HepG2 (cell line): ENCODE data around the gene PPM1F. TPM values are rescaled to one million over a fixed set of nuclear protein-coding genes. Genes with fewer than 3 reads are reported as not detected.

ENCODE experiments used
- ESRRA ChIP-seq: sonication (generic); formaldehyde crosslinking; IDR thresholded peaks from 2 replicates; pipeline ENCODE4 v1.5.1; 2020; ENCODE audit warnings: mild to moderate bottlenecking, low read depth, missing genetic modification reagents
- FOXK1 ChIP-seq: sonication (generic); formaldehyde crosslinking; IDR thresholded peaks from 2 replicates; pipeline ENCODE4 v1.4.0; 2020; ENCODE audit warnings: low read depth, missing genetic modification reagents, borderline replicate concordance
- HIC2 ChIP-seq: sonication (generic); formaldehyde crosslinking; IDR thresholded peaks from 2 replicates; pipeline ENCODE4 v1.9.0; 2022; ENCODE audit warnings: low read depth, missing genetic modification reagents
- HOXA3 ChIP-seq: sonication (generic); formaldehyde crosslinking; IDR thresholded peaks from 2 replicates; pipeline ENCODE4 v1.5.0; 2020; ENCODE audit warnings: missing genetic modification reagents
- LBX2 ChIP-seq: sonication (generic); formaldehyde crosslinking; IDR thresholded peaks from 2 replicates; pipeline ENCODE4 v1.5.0; 2020; ENCODE audit warnings: missing genetic modification reagents, mild to moderate bottlenecking, borderline replicate concordance
- MAZ ChIP-seq, 2 experiments: sonication (generic) in 1 of 2; formaldehyde crosslinking in 1 of 2; IDR thresholded peaks; 2 replicates each; pipeline versions ENCODE4 v1.5.0 to v1.6.1; 2012 to 2020; ENCODE audit warnings: low read depth in 2 of 2, mild to moderate bottlenecking in 2 of 2, borderline replicate concordance in 1 of 2, improper control_type of control experiment in 1 of 2, low read length in 1 of 2, missing genetic modification reagents in 1 of 2, moderate library complexity in 1 of 2
- MIER2 ChIP-seq: IDR thresholded peaks from 2 replicates; pipeline ENCODE4 v1.6.1; 2016; ENCODE audit warnings: missing biosample characterization, missing genetic modification reagents
- ONECUT2 ChIP-seq: sonication (generic); formaldehyde crosslinking; IDR thresholded peaks from 2 replicates; pipeline ENCODE4 v1.4.0; 2020; ENCODE audit warnings: missing genetic modification reagents
- POLR2AphosphoS5 ChIP-seq: IDR thresholded peaks from 2 replicates; pipeline ENCODE4 v1.6.1; 2012; ENCODE audit warnings: low read depth, low read length
- SIN3B ChIP-seq: fragments of 150-350 bp; IDR thresholded peaks from 2 replicates; pipeline ENCODE4 v1.6.1; 2014; ENCODE audit warnings: low read length
- SMAD9 ChIP-seq: sonication (generic); formaldehyde crosslinking; IDR thresholded peaks from 2 replicates; pipeline ENCODE4 v1.5.1; 2020; ENCODE audit warnings: mild to moderate bottlenecking, missing genetic modification reagents
- SOX6 ChIP-seq, 2 experiments: fragments of 450-650 bp in 1 of 2; sonication (generic) in 1 of 2; formaldehyde crosslinking in 1 of 2; IDR thresholded peaks; 2 replicates each; pipeline versions ENCODE4 v1.4.0 to v1.6.1; 2017 to 2020; ENCODE audit warnings: antibody characterized with exemption in 1 of 2, mild to moderate bottlenecking in 1 of 2, missing genetic modification reagents in 1 of 2
- SP5 ChIP-seq: IDR thresholded peaks from 2 replicates; pipeline ENCODE4 v1.6.1; 2016; ENCODE audit warnings: low read depth, borderline replicate concordance
- TCF7 ChIP-seq: sonication (generic); IDR thresholded peaks from 2 replicates; pipeline ENCODE4 v1.6.1; 2016; ENCODE audit warnings: antibody characterized with exemption, low read depth
- YEATS4 ChIP-seq: sonication (generic); formaldehyde crosslinking; IDR thresholded peaks from 2 replicates; pipeline ENCODE4 v1.4.0; 2020; ENCODE audit warnings: missing genetic modification reagents, borderline replicate concordance
- ZNF510 ChIP-seq: sonication (generic); formaldehyde crosslinking; IDR thresholded peaks from 2 replicates; pipeline ENCODE4 v1.4.0; 2020; ENCODE audit warnings: low read depth, mild to moderate bottlenecking, missing genetic modification reagents
- ZNF574 ChIP-seq: sonication (generic); formaldehyde crosslinking; IDR thresholded peaks from 2 replicates; pipeline ENCODE4 v1.4.0; 2020; ENCODE audit warnings: missing genetic modification reagents
- ZNF598 ChIP-seq: sonication (generic); formaldehyde crosslinking; IDR thresholded peaks from 2 replicates; pipeline ENCODE4 v1.5.1; 2020; ENCODE audit warnings: mild to moderate bottlenecking, missing genetic modification reagents, borderline replicate concordance
- ZNF761 ChIP-seq: sonication (generic); formaldehyde crosslinking; conservative IDR thresholded peaks from 2 replicates; pipeline ENCODE4 v1.4.0; 2020; ENCODE audit warnings: mild to moderate bottlenecking, missing genetic modification reagents
- polyA plus RNA-seq, 8 experiments: library from polyadenylated mRNA; depleted of rRNA in 3 of 8; stranded (reverse) in 7 of 8; unstranded in 1 of 8; fragments of >200 nt; fragmentation: Illumina TruSeq in 4 of 8; extraction: Trizol in 4 of 8; gene quantifications; 2 replicates each; pipeline versions ENCODE4 v1.2.1 to v1.2.3, GENCODE V29; 2011 to 2016; ENCODE audit warnings: low read depth in 4 of 8, missing spikeins in 1 of 8, mixed read lengths in 1 of 8; ENCODE audit not compliant: insufficient read depth in 1 of 8
- total RNA-seq, 5 experiments: library from RNA; depleted of rRNA; stranded (reverse); fragments of >200 nt; fragmentation: Illumina TruSeq; extraction: Trizol; gene quantifications; 2 replicates each; pipeline ENCODE4 v1.2.3, GENCODE V29; 2016; ENCODE audit warnings: low read depth in 1 of 5
- TF ChIP-seq, protein P1 (sequence below): IDR thresholded peaks from 2 replicates; pipeline ENCODE4 v1.6.1; 2016; ENCODE audit warnings: mild to moderate bottlenecking

The PPM1F gene
- total and polyA plus RNA-seq, 2 of the 13 experiments (the other 11 are each of a cell fraction or from before 2014, with no cell fraction given) = 11.0 to 19.6 TPM

- TF ChIP-seq SOX6 (IDR thresholded peaks at IDR 0.05) (no peak), SOX6 (CRISPR knock-in tag; IDR thresholded peaks at IDR 0.05) (no peak), ZNF598 (no peak), TCF7 (no peak), POLR2AphosphoS5 (peak; percentile 54), HIC2 (no peak), SMAD9 (no peak), HOXA3 (CRISPR knock-in tag) (peak; percentile 62), ONECUT2 (CRISPR knock-in tag) (no peak), SP5 (CRISPR knock-in tag) (peak; percentile 38), FOXK1 (CRISPR knock-in tag) (no peak), SIN3B (0 out of 2 replicates have a peak, but pooled peaks have one; percentile 16), LBX2 (CRISPR knock-in tag) (no peak), ZNF574 (CRISPR knock-in tag) (peak; percentile 31; the same call in 1 of the 2 replicates), ZNF761 (CRISPR knock-in tag) (0 out of 2 replicates have a peak, but pooled peaks have one; percentile 28), MAZ (IDR thresholded peaks at IDR 0.05; ENCODE audit: borderline replicate concordance, low read depth, low read length) (0 out of 2 replicates have a peak, but pooled peaks have one; percentile 18), MAZ (CRISPR knock-in tag; IDR thresholded peaks at IDR 0.05; ENCODE audit: low read depth) (0 out of 2 replicates have a peak, but pooled peaks have one; percentile 50), ZNF510 (CRISPR knock-in tag) (no peak), MIER2 (CRISPR knock-in tag) (no peak), YEATS4 (CRISPR knock-in tag) (peak; percentile 43; the same call in 1 of the 2 replicates), ESRRA (CRISPR knock-in tag) (no peak)
- TF ChIP-seq, protein P1, sequence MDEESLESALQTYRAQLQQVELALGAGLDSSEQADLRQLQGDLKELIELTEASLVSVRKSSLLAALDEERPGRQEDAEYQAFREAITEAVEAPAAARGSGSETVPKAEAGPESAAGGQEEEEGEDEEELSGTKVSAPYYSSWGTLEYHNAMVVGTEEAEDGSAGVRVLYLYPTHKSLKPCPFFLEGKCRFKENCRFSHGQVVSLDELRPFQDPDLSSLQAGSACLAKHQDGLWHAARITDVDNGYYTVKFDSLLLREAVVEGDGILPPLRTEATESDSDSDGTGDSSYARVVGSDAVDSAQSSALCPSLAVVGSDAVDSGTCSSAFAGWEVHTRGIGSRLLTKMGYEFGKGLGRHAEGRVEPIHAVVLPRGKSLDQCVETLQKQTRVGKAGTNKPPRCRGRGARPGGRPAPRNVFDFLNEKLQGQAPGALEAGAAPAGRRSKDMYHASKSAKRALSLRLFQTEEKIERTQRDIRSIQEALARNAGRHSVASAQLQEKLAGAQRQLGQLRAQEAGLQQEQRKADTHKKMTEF (CRISPR knock-in tag) = no peak
Measured at GRCh38 chr22:21952586-21953571, at the start of gene PPM1F (continued).
